Activated naive CD4-positive, alpha-beta T cell treated with anti-CD3 and anti-CD28 coated beads, Interleukin-2, amount 50 U/mL, for 16 hours (primary cell): ENCODE results near the gene NCEH1.
"Not testable (repeated sequence)": the region's sequence is repeated elsewhere in the genome, so short reads cannot be mapped to it uniquely, and the experiment has no call there.

ENCODE experiments used
- DNase-seq: peaks from one replicate; pipeline ENCODE4 v3.0.0-alpha.2; 2020

The NCEH1 gene

DNA sequence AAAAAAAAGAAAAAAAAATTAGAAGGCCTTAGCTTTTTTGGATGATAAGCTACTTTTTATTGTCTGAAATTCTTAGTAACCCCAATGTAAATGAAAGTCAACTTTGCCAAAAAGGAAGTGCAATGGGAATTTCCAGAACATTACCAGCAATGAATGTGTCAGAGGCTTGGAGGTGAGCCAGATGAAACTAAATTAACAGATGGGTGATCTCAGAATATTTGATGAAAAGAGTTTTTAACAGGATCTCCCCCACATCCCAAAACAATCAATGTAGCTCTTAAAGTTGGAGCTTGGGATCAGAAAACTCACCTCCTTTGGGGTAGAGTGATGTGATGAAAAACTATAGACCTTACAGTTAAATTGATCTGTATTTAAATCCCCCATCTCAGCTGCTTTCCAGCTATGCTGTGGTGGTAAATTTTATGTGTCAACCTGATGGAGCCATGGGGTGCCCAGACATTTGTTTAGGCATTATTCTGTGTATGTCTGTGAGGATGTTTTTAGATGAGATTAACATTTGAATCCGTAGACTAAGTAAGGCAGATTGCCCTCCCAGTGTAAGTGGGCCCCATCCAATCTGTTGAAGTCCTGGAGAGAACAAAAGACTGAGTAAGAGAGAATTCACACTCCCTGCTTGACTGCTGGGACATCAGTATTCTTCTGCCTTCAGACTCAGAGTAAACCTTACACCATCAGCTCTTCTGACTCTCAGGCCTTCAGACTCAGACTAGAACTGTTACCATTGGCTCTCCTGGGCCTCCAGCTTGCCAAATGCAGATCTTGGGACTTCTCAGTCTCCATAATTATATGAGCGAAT, 103.4 kb downstream of the NCEH1 start:
- DNase-seq, result no peak

DNA sequence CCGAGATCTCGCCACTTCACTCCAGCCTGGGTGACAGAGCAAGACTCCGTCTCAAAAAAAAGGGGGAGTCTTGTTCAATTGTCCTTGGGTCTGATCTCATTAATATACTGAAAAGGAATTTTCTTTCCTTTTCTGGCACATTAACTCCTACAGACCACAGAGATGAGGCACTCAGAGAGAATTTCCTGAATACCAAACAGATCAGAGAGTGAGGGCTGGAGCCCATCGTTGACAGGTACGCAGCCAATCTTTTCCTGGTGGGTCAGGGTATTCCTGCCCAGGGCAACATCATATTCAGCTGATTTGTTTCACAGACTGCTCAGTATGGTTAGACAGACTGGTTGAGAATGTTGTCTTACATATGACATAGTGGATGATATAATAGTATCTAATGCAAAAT, 104.8 kb downstream of the NCEH1 start:
- DNase-seq, result no peak

DNA sequence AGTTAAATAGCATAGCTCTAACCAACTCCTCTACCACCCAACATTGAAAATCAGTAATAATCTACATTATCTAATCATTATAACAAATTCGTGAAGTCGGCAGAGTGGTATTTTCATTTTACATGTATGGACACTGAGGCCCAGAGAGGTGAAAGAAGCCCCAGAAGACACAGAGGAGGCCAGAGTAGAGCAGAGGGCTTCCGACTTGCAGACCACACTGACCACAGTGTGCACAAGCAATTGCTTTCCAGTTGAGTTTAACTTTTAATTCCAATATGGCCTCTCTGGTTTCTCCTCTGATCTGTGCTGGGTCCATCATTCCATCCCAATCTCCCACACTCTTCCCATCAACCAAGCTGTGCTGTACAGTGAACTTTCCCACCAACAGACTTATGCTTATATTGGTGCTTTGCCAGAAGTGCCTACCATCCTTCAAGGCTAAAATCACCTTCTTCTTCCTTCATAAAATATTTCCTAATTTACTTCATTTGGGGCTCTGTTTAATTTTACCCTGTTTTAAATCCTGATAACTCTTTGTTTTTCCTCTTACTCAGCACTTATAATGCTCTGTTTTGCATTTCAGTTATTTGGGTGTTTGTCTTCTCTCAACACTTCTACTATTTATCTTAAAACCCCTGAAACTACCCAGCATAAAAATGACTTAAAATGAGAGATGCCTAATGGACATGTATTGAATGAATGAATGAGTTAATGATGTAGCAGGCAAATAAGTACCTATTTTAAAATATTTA, 105.8 kb downstream of the NCEH1 start:
- no peak for DNase-seq

DNA sequence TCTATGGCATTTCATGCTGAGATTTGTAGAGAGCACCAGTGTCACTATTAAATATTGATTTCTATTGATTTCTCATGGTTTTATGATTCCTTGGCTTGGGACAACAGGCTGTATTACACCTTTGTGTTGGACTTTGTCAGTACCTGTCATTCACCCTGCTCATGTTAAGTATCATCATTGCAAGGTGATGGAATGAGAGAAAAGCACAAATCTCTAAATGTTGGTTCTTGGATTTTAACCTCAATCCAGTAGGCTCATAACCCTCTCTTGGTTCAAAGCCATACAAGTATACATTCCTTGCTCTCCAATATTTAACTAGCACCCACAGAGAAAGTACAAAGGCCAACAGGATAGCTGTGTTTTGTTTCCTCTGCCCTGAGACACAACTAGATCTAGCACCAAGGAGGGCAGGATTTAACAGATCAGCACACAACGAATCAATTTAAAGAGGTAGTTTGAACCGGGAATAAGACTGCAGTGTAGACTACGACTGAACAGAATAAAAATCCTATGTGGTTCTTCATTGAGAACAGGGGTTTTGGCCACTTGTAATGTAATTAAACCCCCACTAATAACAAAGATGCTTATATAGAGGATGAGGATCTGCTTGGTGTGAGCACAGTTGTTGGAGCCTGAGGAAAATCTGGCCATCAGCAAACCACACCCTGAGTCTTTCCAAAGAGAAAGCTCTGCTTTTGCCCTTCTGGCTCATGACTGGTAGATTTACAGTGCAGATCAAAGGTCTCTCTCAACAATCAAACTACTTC, 109.6 kb downstream of the NCEH1 start:
- no peak for DNase-seq

DNA sequence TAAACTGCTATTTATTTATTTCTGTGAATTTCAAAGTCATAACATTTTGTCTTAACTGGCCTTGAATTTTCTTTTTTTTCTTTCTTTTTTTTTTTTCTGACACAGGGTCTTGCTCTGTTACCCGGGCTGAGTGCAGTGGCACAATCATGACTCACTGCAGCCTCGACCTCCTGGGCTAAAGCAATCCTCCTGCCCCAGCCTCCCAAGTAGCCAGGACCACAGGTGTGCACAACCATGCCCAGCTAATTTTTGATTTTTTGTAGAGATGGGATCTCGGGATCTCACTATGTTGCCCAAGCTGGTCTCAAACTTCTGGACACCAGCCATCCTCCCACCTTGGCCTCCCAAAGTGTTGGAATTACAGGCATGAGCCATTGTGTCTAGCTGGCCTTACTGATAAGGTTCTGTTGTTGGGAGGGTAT, 110.2 kb downstream of the NCEH1 start:
- no peak for DNase-seq

DNA sequence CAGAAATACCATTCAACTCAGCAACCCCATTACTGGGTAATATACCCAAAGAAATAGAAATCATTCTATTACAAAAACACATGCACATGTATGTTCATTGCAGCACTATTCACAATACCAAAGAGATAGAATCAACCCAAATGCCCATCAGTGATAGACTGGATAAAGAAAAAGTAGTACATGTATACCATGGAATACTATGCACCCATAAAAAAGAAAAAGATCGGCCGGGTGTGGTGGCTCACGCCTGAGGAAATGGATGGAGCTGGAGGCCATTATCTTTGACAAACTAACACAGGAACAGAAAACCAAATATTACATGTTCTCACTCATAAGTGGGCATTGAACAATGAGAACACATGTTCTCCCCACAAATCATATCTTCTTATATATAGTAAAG, 112.0 kb downstream of the NCEH1 start:
- no peak for DNase-seq

DNA sequence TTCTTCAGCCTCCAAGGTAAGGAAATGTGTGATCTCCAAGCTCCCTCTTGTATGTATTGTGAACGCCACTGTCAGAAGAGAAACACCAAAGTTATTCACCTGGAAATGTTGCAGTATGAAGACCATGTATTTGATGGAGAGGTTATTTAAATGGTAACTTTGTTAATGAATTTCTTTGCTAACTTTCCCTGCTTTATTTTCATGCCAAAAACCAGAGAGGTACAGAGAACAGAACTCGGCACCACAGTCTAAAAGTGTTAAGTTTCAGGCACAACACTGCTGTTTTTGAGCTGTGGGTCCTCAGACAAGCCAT, 114.5 kb downstream of the NCEH1 start:
- no peak for DNase-seq

DNA sequence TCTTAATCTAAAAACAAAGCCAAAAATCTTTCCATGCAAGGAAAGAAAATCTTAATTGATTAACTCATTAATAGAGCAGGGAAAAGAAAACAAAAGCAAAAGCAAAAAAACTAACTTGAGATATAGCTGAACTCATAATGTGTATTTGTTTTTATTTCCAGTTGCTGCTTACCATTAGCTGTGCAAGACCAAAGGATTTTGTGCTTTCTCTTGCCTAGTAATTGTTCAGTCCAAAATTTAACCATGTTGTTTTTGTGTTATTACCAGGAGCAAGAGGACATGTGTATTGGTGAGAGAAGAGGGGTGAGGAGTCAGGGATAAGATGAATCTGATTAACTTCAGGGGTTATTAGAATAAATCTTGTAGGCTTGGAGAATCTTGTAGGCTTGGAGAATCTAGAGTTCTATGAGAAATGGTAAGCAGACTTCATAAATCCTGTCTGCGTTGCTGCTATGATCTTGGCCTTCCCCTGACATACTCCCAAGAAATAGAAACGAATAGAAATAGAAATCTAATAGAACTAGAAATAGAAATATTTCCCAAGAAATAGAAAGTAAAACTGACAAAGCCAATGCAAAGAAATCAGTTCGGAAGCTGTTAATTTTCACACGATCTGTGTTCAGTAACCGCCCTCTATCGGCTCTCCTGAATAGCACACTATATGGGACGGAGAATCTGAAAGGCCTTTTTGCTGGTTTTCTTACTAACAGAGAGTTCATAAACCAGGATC, 115.0 kb downstream of the NCEH1 start:
- DNase-seq, result peak; percentile 23

DNA sequence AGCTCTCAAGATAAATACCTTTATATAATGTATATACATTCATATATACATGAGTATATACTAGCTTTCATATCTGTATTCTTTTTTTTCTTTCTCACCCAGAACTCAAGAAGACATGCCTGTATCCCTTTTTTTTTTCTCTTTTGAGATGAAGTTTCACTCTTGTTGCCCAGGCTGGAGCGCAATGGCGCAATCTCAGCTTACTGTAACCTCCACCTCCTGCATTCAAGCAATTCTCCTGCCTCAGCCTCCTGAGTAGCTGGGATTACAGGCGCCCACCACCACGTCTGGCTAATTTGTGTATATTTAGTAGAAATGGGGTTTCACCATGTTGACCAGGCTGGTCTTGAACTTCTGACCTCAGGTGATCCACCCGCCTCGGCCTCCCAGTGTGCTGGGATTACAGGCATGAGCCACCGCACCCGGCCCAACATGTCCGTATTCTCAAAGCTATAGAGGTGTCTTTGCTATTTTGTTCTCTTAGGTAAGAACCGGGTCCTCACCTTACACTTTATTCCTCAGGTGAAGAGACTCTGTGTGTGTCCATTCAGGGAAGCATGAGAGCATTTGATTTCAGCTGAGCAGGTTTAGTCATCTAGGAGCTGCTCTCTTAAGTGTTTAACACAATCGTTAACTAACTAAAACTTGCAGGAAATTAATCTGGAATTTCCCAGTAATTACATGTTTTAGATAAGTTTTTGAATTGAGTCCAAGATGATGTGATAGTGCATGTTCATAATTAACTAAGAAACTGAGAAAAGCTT, 115.8 kb downstream of the NCEH1 start:
- DNase-seq, result not testable (repeated sequence)

DNA sequence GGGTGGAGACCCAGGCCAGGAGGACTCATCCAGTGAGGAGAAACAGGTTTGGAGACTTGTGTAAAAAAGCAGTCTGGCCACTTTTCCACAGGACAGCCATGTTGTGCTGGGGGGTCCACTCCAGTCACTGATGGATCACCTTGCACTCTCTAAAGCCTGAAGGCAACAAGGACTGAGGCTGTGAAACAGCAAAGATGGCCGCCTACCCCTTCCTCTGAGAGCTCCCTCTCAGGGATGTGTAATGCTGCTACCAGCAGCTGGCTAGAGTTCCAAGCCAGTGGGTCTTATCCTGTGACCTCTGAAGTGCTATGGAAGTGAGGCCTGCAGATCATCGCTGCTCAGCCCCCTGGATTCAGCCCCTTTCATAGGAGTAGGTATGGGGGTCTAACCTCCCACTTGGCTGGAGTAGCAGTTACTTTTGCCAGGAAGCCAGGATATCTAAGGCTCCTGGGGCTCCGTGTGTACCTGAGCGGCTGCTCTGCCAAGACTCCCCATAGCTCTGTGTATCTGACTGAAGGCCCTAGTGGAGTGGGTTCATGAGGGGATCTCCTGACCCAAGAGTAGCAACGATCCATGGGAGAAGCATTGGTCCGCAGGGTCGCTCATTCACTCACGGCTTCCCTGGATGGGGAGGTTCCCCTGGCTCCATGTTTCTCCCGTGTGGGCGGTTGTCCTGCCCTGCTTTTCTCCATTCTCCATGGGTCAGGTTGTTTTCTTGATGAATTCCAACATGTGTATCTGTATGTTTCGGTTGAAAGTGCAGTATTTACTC, 117.8 kb downstream of the NCEH1 start:
- no peak for DNase-seq

DNA sequence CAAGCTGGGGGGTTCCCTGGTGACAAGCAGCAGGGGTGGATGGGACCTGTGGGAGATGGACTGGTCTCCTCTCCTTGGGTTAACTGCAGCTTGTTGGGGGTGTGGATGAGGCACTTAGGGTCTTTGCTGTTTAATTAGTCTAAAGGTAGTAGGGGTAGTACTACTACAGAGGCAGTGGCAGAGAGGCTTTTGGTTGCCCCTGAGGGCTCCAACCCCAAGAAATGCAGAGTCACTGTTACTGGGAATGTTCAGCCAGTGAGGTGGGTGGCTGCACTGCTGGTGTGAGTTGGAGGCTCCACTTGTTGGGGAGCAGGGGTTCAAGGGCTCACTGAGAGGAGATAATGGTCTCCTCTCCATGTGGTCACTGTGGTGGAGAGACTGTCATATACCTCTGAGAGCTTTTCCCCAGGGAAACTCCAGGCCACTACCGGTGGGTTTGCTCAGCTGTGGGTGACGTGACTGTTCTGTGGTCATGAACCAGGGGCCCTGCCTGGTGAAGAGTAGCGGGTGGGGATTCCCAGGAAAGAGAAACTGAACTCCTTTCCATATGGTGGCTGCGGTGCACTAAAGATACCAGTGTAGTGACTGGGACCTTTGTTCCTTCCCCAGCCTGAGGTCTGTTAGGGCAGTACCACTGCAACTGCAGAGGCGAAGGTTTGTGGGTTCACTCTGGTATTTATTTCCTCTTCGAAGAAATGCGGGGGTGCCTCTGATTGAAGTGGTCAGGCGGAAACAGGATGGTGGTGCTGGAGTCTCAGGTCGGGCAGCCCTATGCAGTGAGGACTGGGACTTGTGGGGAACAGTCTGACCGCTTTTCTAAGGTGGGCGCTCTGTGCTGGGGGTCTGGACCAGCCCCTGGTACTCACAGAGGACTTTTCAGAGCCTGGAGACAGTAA, 118.7 kb downstream of the NCEH1 start:
- peak; percentile 75 for DNase-seq

DNA sequence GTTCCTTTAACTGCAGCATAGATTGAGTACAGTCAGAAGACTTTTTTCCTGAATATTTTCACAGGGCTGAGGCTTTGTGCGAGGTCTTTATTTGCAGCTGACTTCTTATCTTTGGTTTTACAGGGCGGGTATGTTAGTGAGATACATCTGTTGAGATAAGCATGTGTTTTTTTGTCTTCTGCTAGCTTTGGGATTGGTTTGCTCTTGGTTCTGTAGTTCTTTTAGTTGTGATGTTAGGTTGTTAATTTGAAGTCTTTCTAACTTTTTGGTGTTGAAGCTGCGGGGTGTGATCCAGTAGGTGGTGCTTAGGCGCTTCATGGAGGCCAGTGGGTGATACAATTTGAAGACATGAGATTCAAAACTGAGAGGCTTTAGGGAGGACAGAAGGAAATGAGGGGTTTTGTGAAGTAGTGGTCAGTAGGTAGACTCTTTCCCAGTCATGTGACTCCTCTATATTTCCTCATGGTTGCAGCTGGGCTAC, 119.7 kb downstream of the NCEH1 start:
- DNase-seq, result no peak

DNA sequence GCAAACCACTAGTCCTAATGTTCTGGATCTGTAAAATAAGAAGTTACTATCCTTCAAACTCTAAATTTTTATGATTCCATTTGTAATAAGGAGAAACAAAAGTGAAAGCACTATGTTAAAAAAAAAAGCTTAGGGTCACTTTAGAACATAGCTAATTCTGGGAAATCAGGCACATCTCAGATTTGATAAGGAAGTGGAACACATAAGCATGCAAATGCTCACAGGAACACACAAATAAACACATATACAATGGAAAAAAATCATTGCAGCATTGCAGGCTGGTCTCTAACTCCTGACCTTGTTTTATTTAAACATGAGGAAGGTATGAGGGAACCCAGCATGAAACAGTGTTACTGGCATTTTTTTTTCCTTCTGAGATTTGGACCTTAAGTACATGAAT, 124.4 kb downstream of the NCEH1 start:
- no peak for DNase-seq

DNA sequence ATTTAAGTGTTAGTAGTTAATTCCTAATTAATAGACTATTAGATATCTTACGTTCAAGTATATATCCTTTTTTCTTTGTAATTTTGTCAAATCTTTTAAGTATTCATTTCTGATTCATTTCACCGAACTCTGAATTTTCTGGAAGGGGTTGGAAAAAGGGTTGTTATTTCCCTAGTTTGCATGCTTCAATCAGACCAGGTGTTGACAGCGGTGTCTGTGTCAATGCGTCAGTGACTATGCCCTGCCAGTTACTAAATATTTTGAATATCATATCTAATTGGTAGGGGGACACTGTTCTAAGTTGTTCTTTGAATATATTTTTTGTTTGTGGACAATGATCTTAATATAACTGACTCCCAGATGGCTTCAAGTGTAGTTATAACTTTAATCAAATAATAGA, 124.9 kb downstream of the NCEH1 start:
- DNase-seq, result no peak

DNA sequence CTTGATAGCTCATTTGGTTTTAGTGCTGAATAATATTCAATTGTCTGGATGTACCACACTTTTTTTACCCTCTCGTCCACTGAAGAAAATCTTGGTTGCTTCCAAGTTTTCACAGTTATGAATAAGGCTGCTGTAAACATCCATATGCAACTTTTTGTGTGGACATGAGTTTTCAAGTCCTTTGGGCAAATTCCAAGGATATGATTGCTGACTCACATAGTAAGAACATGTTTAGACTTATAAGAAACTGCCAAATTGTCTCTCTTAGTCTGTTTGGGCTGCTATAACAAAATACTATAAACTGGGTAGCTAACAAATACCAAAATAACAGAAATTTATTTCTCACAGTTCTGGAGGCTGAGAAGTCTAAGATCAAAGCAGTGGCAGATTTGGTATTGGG, 128.2 kb downstream of the NCEH1 start:
- no peak for DNase-seq

DNA sequence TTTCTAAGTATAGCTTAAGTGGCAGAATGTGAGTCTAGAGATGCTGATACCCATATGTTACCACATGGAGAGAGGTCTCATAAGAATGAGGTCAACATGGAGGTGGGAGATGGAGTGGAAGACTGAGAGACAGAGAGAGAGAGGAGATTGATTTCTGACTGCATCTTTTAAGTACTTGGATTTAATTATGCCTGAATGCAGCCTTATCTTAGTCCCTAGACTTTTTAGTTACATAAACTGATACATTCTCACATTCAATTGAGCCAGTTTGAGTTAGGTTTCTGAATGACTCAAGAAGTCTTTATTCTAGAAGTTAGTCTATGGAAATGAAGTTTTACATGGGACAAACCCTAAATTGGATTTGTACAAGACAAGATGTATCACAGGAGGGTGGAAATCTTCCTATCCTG, 129.1 kb downstream of the NCEH1 start:
- DNase-seq, result no peak

DNA sequence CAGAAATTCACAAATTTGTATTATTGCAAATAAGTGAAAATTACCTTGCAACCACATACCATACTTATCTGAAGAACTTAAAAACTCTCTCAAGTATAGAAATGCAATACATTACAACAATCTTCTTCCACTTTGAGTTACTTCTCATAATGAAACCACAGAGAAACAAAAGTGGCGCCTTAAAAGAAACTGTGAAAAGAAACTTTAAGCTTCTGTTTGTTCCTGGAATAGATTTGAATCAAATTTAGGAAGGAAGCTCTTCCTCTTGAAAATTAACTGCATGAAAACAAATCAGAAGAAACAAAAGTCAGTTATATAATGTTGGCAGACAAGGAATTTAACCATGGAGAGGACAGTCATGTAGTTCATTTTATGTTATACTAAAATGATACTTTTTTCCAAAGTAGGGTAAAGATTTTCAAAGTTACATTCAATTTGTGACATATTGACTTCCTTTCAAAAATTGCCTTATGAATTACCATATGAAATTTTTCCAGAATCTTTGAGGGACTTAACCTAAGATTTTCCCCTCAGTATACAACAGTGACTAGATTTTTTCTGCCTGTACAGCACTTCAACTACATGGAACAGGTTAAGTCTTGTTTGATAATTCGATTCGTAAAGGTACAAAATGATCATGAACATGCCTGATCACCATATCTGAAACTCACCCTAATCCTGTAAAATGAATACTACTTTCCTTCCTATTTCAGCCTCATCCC, 130.0 kb downstream of the NCEH1 start:
- no peak for DNase-seq
